ENCODE data around the gene ZDHHC3. TPM values are rescaled to one million over a fixed set of nuclear protein-coding genes. Genes with fewer than 3 reads are reported as not detected.
"Not testable (repeated sequence)": the region's sequence is repeated elsewhere in the genome, so short reads cannot be mapped to it uniquely, and the experiment has no call there.

ZDHHC3 gene
- total RNA-seq, 1 donor from 2014 or later, result 39.1 TPM

- intact Hi-C loops (cut with micrococcal nuclease), result no loop called here
- DNase-seq, result no peak
- ATAC-seq, result no peak
Observed at GRCh38 chr3:44969828-44970179, 6.2 kb downstream of the ZDHHC3 start.

GRCh38 chr3:44969154-44969827, 6.7 kb downstream of the ZDHHC3 start:
- no peak for DNase-seq
- intact Hi-C loops (cut with micrococcal nuclease), result no loop called here
- ATAC-seq, result peak; percentile 24

- intact Hi-C loops (cut with micrococcal nuclease), result no loop called here
- DNase-seq (no peak), ATAC-seq (no peak)
Observed at GRCh38 chr3:44968447-44968858, 7.5 kb downstream of the ZDHHC3 start.

GRCh38 chr3:44966795-44967278, 9.1 kb downstream of the ZDHHC3 start:
- ATAC-seq (no peak), DNase-seq (no peak)
- intact Hi-C loops (cut with micrococcal nuclease), result no loop called here

GRCh38 chr3:44965165-44965564, 10.8 kb downstream of the ZDHHC3 start:
- DNase-seq (no peak), ATAC-seq (no peak)
- intact Hi-C loops (cut with micrococcal nuclease), result no loop called here

- ATAC-seq (no peak), DNase-seq (no peak)
- intact Hi-C loops (cut with micrococcal nuclease), result no loop called here
Observed at GRCh38 chr3:44963571-44964325, 12.2 kb downstream of the ZDHHC3 start.

- intact Hi-C loops (cut with micrococcal nuclease), result no loop called here
- ATAC-seq (no peak), DNase-seq (no peak)
Observed at GRCh38 chr3:44962621-44963393, 13.2 kb downstream of the ZDHHC3 start.

- DNase-seq (no peak), ATAC-seq (no peak)
- intact Hi-C loops (cut with micrococcal nuclease), result no loop called here
Observed at GRCh38 chr3:44961888-44962287, 14.1 kb downstream of the ZDHHC3 start.

GRCh38 chr3:44960387-44961026, 15.5 kb downstream of the ZDHHC3 start:
- ATAC-seq (no peak), DNase-seq (no peak)
- intact Hi-C loops (cut with micrococcal nuclease), result no loop called here

- intact Hi-C loops (cut with micrococcal nuclease), result no loop called here
- no peak for DNase-seq
- no peak for ATAC-seq
Observed at GRCh38 chr3:44958386-44958785, 17.6 kb downstream of the ZDHHC3 start.

GRCh38 chr3:44957986-44958385, 18.0 kb downstream of the ZDHHC3 start:
- DNase-seq (no peak), ATAC-seq (no peak)
- intact Hi-C loops (cut with micrococcal nuclease), result no loop called here

- intact Hi-C loops (cut with micrococcal nuclease), result no loop called here
- DNase-seq, result no peak
- ATAC-seq, result peak; percentile 42
Observed at GRCh38 chr3:44955917-44956316, 20.1 kb downstream of the ZDHHC3 start.

GRCh38 chr3:44954962-44955361, 21.0 kb downstream of the ZDHHC3 start:
- DNase-seq (no peak), ATAC-seq (no peak)
- intact Hi-C loops (cut with micrococcal nuclease), result no loop called here

GRCh38 chr3:44954304-44954703, 21.7 kb downstream of the ZDHHC3 start:
- intact Hi-C loops (cut with micrococcal nuclease), result no loop called here
- ATAC-seq (no peak), DNase-seq (no peak)

GRCh38 chr3:44952689-44953088, 23.3 kb downstream of the ZDHHC3 start:
- intact Hi-C loops (cut with micrococcal nuclease), result no loop called here
- DNase-seq (no peak), ATAC-seq (no peak)

- intact Hi-C loops (cut with micrococcal nuclease), result no loop called here
- DNase-seq (no peak), ATAC-seq (no peak)
Observed at GRCh38 chr3:44950275-44950734, 25.7 kb downstream of the ZDHHC3 start.

- ATAC-seq; DNase-seq; intact Hi-C loops (cut with micrococcal nuclease): not testable (repeated sequence)
Observed at GRCh38 chr3:44949770-44950169, 26.2 kb downstream of the ZDHHC3 start.

- DNase-seq (no peak), ATAC-seq (no peak)
- intact Hi-C loops (cut with micrococcal nuclease), result no loop called here
Observed at GRCh38 chr3:44948239-44948638, 27.7 kb downstream of the ZDHHC3 start.

GRCh38 chr3:44942202-44942921, 33.6 kb downstream of the ZDHHC3 start:
- DNase-seq (no peak), ATAC-seq (no peak)
- intact Hi-C loops (cut with micrococcal nuclease), result no loop called here
